Stimulated activated CD4-positive, alpha-beta T cell treated with anti-CD3 and anti-CD28 coated beads, Interleukin-15, amount 100 ng/mL, for 24 hours (primary cell): ENCODE measurements around the gene LHFPL4.
"Not testable (repeated sequence)": the region's sequence is repeated elsewhere in the genome, so short reads cannot be mapped to it uniquely, and the experiment has no call there.

Experiments
- DNase-seq: peaks from one replicate; pipeline ENCODE4 v3.0.0-alpha.2; 2020

The LHFPL4 gene

GRCh38 chr3:9553021-9553947, at the start of gene LHFPL4:
Gene LHFPL4 (minus strand): TSS chr3:9553822. CDS start chr3:9552679, 1,143 bp downstream.
- peak; percentile 5 for DNase-seq

- no peak for DNase-seq
Measured at GRCh38 chr3:9602620-9603019, 49.0 kb upstream of the LHFPL4 start.

GRCh38 chr3:9601006-9601581, 47.5 kb upstream of the LHFPL4 start:
- DNase-seq = not testable (repeated sequence)

- peak; percentile 58 for DNase-seq
Measured at GRCh38 chr3:9600597-9600996, 47.0 kb upstream of the LHFPL4 start.

GRCh38 chr3:9598783-9599387, 45.3 kb upstream of the LHFPL4 start:
- no peak for DNase-seq

GRCh38 chr3:9595877-9596276, 42.3 kb upstream of the LHFPL4 start:
- DNase-seq = no peak

- not testable (repeated sequence) for DNase-seq
Measured at GRCh38 chr3:9591781-9592180, 38.2 kb upstream of the LHFPL4 start.

GRCh38 chr3:9590282-9590791, 36.7 kb upstream of the LHFPL4 start:
- DNase-seq = no peak

GRCh38 chr3:9583792-9584191, 30.2 kb upstream of the LHFPL4 start:
- no peak for DNase-seq

GRCh38 chr3:9583371-9583770, 29.7 kb upstream of the LHFPL4 start:
- no peak for DNase-seq

GRCh38 chr3:9582332-9582731, 28.7 kb upstream of the LHFPL4 start:
- DNase-seq = no peak

- no peak for DNase-seq
Measured at GRCh38 chr3:9581742-9582141, 28.1 kb upstream of the LHFPL4 start.

- DNase-seq = no peak
Measured at GRCh38 chr3:9569054-9569453, 15.4 kb upstream of the LHFPL4 start.

GRCh38 chr3:9565316-9565715, 11.7 kb upstream of the LHFPL4 start:
- DNase-seq = no peak

- no peak for DNase-seq
Measured at GRCh38 chr3:9563851-9564250, 10.2 kb upstream of the LHFPL4 start.

- DNase-seq = not testable (repeated sequence)
Measured at GRCh38 chr3:9560056-9560455, 6.4 kb upstream of the LHFPL4 start.

- DNase-seq = no peak
Measured at GRCh38 chr3:9553948-9554513, 409 bp upstream of the LHFPL4 start.

GRCh38 chr3:9552252-9552999, 1.2 kb downstream of the LHFPL4 start:
- peak; percentile 58 for DNase-seq

GRCh38 chr3:9550999-9551398, 2.6 kb downstream of the LHFPL4 start:
- no peak for DNase-seq

- no peak for DNase-seq
Measured at GRCh38 chr3:9549600-9549999, 4.0 kb downstream of the LHFPL4 start.

GRCh38 chr3:9548991-9549390, 4.6 kb downstream of the LHFPL4 start:
- DNase-seq = no peak

GRCh38 chr3:9542182-9542581, 11.4 kb downstream of the LHFPL4 start:
- no peak for DNase-seq

GRCh38 chr3:9536212-9536611, 17.4 kb downstream of the LHFPL4 start:
- DNase-seq = no peak
